ENCODE measurements around the gene MAP3K21. TPM values are rescaled to one million over a fixed set of nuclear protein-coding genes. Genes with fewer than 3 reads are reported as not detected.

Gene MAP3K21
- total RNA-seq, 1 experiment from 2014 or later = 18.3 TPM

GRCh38 chr1:233393084-233393840 is 65.7 kb downstream of the MAP3K21 start:
- Histone ChIP-seq H3K9me2 (ENCODE audit: insufficient read depth) (no peaks in the 10 kb centered on the region), H3K4me2 (no peak overlapping the region), H4K20me1 (ENCODE audit: insufficient read depth) (no peaks in the 10 kb centered on the region), H3K36me3 (ENCODE audit: low read depth) (no peaks in the 10 kb centered on the region), H3K27ac (no peak overlapping the region), H3F3A (ENCODE audit: insufficient read depth, low read depth) (no peaks in the 10 kb centered on the region), H3K9me3 (ENCODE audit: insufficient read depth, low read depth) (no peaks in the 10 kb centered on the region), H2AFZ (no peak overlapping the region), H3K4me1 (replicated peaks; ENCODE audit: insufficient read depth) (no peaks in the 10 kb centered on the region), H3K27me3 (ENCODE audit: insufficient read depth, low read depth) (no peaks in the 10 kb centered on the region), H3K4me3 (no peak overlapping the region), H3K79me2 (ENCODE audit: low read depth) (no peaks in the 10 kb centered on the region)
- intact Hi-C loops (cut with micrococcal nuclease; ENCODE audit: unreplicated experiment) = no loop called here
- POLR2A ChIA-PET (ENCODE audit: unreplicated experiment) = no interaction called here
- TF ChIP-seq EZH2 (IDR thresholded peaks at IDR 0.05; ENCODE audit: low read depth) = no peak
- TF ChIP-seq CTCF (conservative IDR thresholded peaks at IDR 0.05) = no peak
- CTCF ChIA-PET = interaction anchor here (0.6 to 0.7 kb wide), 4 partner anchors 606 to 724 kb away, joined by 3 to 19 read pairs (median 7); no protein-coding TSS in a partner anchor
- no peak for DNase-seq
- BruUV-seq (replicated peaks) = no TSS peak

GRCh38 chr1:233393926-233394680 is 66.6 kb downstream of the MAP3K21 start:
- Histone ChIP-seq H3K4me1 (replicated peaks; ENCODE audit: insufficient read depth) (no peaks in the 10 kb centered on the region), H3K4me3 (no peak overlapping the region), H3F3A (ENCODE audit: insufficient read depth, low read depth) (no peaks in the 10 kb centered on the region), H3K9me3 (ENCODE audit: insufficient read depth, low read depth) (no peaks in the 10 kb centered on the region), H3K36me3 (ENCODE audit: low read depth) (no peaks in the 10 kb centered on the region), H4K20me1 (ENCODE audit: insufficient read depth) (no peaks in the 10 kb centered on the region), H3K9me2 (ENCODE audit: insufficient read depth) (no peaks in the 10 kb centered on the region), H3K27me3 (ENCODE audit: insufficient read depth, low read depth) (no peaks in the 10 kb centered on the region), H3K79me2 (ENCODE audit: low read depth) (no peaks in the 10 kb centered on the region), H2AFZ (no peak overlapping the region), H3K4me2 (no peak overlapping the region), H3K27ac (no peak overlapping the region)
- no peak for DNase-seq
- POLR2A ChIA-PET (ENCODE audit: unreplicated experiment) = no interaction called here
- TF ChIP-seq CTCF (conservative IDR thresholded peaks at IDR 0.05) (no peak), EZH2 (IDR thresholded peaks at IDR 0.05; ENCODE audit: low read depth) (no peak)
- CTCF ChIA-PET = interaction anchor here (0.6 to 0.7 kb wide), 2 partner anchors 672 to 723 kb away, joined by 3 read pairs; no protein-coding TSS in a partner anchor
- intact Hi-C loops (cut with micrococcal nuclease; ENCODE audit: unreplicated experiment) = loop anchor here (2.0 kb wide), 1 partner anchor 515 kb away; no protein-coding TSS in a partner anchor
- BruUV-seq (replicated peaks) = no TSS peak

GRCh38 chr1:233394860-233395717 is 67.6 kb downstream of the MAP3K21 start:
- no TSS peak for BruUV-seq (replicated peaks)
- Histone ChIP-seq H4K20me1 (ENCODE audit: insufficient read depth) (no peaks in the 10 kb centered on the region), H3K27me3 (ENCODE audit: insufficient read depth, low read depth) (no peaks in the 10 kb centered on the region), H3K27ac (no peak overlapping the region), H3F3A (ENCODE audit: insufficient read depth, low read depth) (no peaks in the 10 kb centered on the region), H3K9me2 (ENCODE audit: insufficient read depth) (no peaks in the 10 kb centered on the region), H3K4me3 (no peak overlapping the region), H3K79me2 (ENCODE audit: low read depth) (no peaks in the 10 kb centered on the region), H3K4me1 (replicated peaks; ENCODE audit: insufficient read depth) (no peaks in the 10 kb centered on the region), H2AFZ (no peak overlapping the region), H3K4me2 (no peak overlapping the region), H3K9me3 (ENCODE audit: insufficient read depth, low read depth) (no peaks in the 10 kb centered on the region), H3K36me3 (ENCODE audit: low read depth) (no peaks in the 10 kb centered on the region)
- DNase-seq = peak; percentile 30 to 60
- intact Hi-C loops (cut with micrococcal nuclease; ENCODE audit: unreplicated experiment) = loop anchor here (1.0 to 5.0 kb wide), 6 partner anchors 31 to 917 kb away; no protein-coding TSS in a partner anchor
- POLR2A ChIA-PET (ENCODE audit: unreplicated experiment) = no interaction called here
- CTCF ChIA-PET = no interaction called here
- TF ChIP-seq CTCF (conservative IDR thresholded peaks at IDR 0.05) (peak; percentile 89), EZH2 (IDR thresholded peaks at IDR 0.05; ENCODE audit: low read depth) (no peak)

All from PC-9 (cell line).